MM.1S (cell line): ENCODE results near the gene BICDL1.

ENCODE experiments used
- DNase-seq: peaks from one replicate; pipeline ENCODE4 v3.0.0-alpha.2; 2015
- H2AFZ ChIP-seq: fragments of 300-600 bp; sonication (generic); 2 replicates; pipeline ENCODE4 v1.6.0; 2016; ENCODE audit warnings: antibody characterized with exemption, low read length
- H3F3A ChIP-seq: fragments of 300-600 bp; sonication (generic); 2 replicates; pipeline ENCODE4 v1.6.1; 2016; ENCODE audit warnings: mild to moderate bottlenecking, antibody characterized with exemption, low read length, moderate library complexity, mixed read lengths; ENCODE audit not compliant: insufficient read depth
- H3K27ac ChIP-seq: fragments of 300-600 bp; sonication (generic); 2 replicates; pipeline ENCODE4 v1.5.1; 2016; ENCODE audit warnings: mild to moderate bottlenecking, low read length
- H3K27me3 ChIP-seq: fragments of 300-600 bp; sonication (generic); replicated peaks from 2 replicates; pipeline ENCODE4 v1.6.0; 2016; ENCODE audit warnings: low read length; ENCODE audit not compliant: insufficient read depth
- H3K36me3 ChIP-seq: fragments of 300-600 bp; sonication (generic); replicated peaks from 2 replicates; pipeline ENCODE4 v1.6.1; 2016; ENCODE audit warnings: mild to moderate bottlenecking, low read length, mixed read lengths; ENCODE audit not compliant: insufficient read depth
- H3K4me1 ChIP-seq: fragments of 300-600 bp; sonication (generic); 2 replicates; pipeline ENCODE4 v1.6.1; 2016; ENCODE audit warnings: low read length, mixed read lengths
- H3K4me2 ChIP-seq: fragments of 300-600 bp; sonication (generic); 2 replicates; pipeline ENCODE4 v1.6.0; 2016; ENCODE audit warnings: low read depth, low read length
- H3K4me3 ChIP-seq: fragments of 300-600 bp; sonication (generic); 2 replicates; pipeline ENCODE4 v1.5.1; 2016; ENCODE audit warnings: low read length, mixed read lengths
- H3K79me2 ChIP-seq: fragments of 300-600 bp; sonication (generic); 2 replicates; pipeline ENCODE4 v1.6.1; 2016; ENCODE audit warnings: mixed run types, low read length, mixed read lengths
- H3K9ac ChIP-seq: fragments of 300-600 bp; sonication (generic); 2 replicates; pipeline ENCODE4 v1.6.1; 2016; ENCODE audit warnings: low read length, mixed read lengths
- H3K9me2 ChIP-seq: fragments of 300-600 bp; sonication (generic); replicated peaks from 2 replicates; pipeline ENCODE4 v1.6.1; 2016; ENCODE audit warnings: mild to moderate bottlenecking, low read length, mixed read lengths; ENCODE audit not compliant: insufficient read depth
- H3K9me3 ChIP-seq: fragments of 300-600 bp; sonication (generic); replicated peaks from 2 replicates; pipeline ENCODE4 v1.6.1; 2016; ENCODE audit warnings: mild to moderate bottlenecking, low read length, mixed read lengths; ENCODE audit not compliant: insufficient read depth
- H4K20me1 ChIP-seq: fragments of 300-600 bp; sonication (generic); 2 replicates; pipeline ENCODE4 v1.6.1; 2016; ENCODE audit warnings: mild to moderate bottlenecking, low read length, moderate library complexity, mixed read lengths; ENCODE audit not compliant: insufficient read depth
- EZH2 ChIP-seq: fragments of 300-600 bp; sonication (generic); optimal IDR thresholded peaks from 2 replicates; pipeline ENCODE3; 2017; ENCODE audit warnings: low read depth, mild to moderate bottlenecking, antibody characterized with exemption, low read length, mixed read lengths
- EZH2phosphoT487 ChIP-seq: fragments of 300-600 bp; sonication (generic); IDR thresholded peaks from 2 replicates; pipeline ENCODE4 v1.6.1; 2018; ENCODE audit warnings: antibody characterized with exemption, low read length
- TF ChIP-seq, protein P1 (sequence below): fragments of 300-600 bp; sonication (generic); IDR thresholded peaks from 2 replicates; pipeline ENCODE4 v1.5.1; 2016; ENCODE audit warnings: antibody characterized with exemption, low read length, mixed read lengths

BICDL1 gene

DNA sequence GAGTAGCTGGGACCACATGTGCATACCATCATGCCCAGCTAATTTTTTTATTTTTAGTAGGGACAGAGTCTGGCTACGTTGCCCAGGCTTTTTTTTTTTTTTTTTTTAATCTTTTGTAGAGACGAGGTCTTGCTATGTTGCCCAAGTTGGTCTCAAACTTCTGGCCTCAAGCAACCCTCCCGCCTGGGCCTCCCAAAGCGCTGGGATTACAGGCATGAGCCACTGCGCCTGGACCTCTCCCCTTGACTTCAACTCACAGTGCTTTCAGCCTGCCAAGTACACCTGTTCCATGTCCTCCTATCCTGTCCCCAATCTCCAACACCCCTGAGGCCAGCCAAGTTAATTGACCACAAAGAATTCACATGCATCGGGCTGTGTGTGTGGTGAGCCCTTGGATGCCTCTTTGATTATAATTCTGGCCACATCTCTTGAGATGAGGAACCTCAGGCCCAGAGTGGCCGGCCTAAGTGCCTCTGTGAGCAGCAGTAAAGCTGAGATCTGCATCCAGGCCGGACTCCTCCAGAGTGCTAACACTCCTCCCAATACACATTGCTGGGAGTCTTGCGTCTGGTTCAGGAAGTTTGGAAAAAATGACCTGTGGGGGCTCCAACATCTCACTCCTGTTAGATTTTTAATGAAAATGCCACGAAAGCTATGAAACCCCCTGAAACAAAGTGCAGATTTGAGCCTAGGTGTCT, 120.7 kb downstream of the BICDL1 start:
- H3K9me3 ChIP-seq: no peaks in the 10 kb centered on the region
- no peak overlapping the region for H3K27ac ChIP-seq
- H3K9me2 ChIP-seq: no peaks in the 10 kb centered on the region
- TF ChIP-seq EZH2 (no peak), EZH2phosphoT487 (no peak)
- TF ChIP-seq, protein P1, sequence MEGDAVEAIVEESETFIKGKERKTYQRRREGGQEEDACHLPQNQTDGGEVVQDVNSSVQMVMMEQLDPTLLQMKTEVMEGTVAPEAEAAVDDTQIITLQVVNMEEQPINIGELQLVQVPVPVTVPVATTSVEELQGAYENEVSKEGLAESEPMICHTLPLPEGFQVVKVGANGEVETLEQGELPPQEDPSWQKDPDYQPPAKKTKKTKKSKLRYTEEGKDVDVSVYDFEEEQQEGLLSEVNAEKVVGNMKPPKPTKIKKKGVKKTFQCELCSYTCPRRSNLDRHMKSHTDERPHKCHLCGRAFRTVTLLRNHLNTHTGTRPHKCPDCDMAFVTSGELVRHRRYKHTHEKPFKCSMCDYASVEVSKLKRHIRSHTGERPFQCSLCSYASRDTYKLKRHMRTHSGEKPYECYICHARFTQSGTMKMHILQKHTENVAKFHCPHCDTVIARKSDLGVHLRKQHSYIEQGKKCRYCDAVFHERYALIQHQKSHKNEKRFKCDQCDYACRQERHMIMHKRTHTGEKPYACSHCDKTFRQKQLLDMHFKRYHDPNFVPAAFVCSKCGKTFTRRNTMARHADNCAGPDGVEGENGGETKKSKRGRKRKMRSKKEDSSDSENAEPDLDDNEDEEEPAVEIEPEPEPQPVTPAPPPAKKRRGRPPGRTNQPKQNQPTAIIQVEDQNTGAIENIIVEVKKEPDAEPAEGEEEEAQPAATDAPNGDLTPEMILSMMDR: no peak
- no peaks in the 10 kb centered on the region for H3F3A ChIP-seq
- H4K20me1 ChIP-seq: no peaks in the 10 kb centered on the region
- H2AFZ ChIP-seq: no peak overlapping the region
- H3K27me3 ChIP-seq: no peaks in the 10 kb centered on the region
- H3K36me3 ChIP-seq: no peaks in the 10 kb centered on the region
- no peaks in the 10 kb centered on the region for H3K4me1 ChIP-seq
- DNase-seq: no peak
- no peak overlapping the region for H3K9ac ChIP-seq
- no peak overlapping the region for H3K4me3 ChIP-seq
- no peak overlapping the region for H3K4me2 ChIP-seq
- H3K79me2 ChIP-seq: peaks cover 91% of the 10 kb centered on the region

DNA sequence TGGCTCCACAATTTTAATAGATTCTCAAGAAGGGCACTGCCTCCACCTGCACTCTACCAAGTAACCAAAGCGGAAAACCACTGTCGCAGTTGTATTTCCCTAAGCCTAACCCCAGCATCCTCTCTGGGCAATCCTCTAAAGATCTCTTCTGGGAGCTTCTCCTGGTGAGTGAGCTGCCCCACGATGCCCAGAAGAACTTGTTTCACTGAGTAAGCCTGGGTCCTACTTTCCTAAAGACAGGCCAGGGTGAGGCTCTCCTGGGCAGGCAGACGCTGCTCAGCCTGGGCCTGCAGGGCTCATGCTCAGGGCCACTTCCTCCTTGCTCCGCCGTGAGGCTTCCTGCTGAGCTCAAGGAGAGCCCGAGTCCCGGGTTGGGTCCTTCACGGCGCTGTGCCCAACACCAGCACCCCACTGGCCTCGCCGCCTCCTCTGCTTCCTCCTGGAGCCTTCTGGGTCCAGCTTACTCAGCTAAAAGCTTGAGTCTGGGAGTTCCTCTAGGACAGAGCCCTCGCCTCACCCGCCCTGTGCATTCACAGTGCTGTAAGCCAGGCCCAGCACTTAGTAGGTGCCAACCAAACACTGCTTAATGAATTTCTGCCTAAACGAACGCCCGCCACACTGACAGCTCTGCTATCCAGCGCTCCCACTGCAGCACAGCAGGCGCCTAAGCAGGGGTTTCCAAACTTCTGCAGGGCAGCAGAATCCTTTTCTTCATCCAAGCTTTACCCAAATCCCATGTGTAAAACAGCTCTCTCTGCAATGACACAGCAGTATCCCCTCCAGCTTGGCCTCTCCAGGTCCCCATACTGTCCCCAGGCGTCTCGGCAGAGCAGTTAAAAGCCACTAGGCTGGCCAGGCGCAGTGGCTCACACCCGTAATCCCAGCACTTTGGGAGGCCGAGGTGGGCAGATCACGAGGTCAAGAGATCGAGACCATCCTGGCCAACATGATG, 121.8 kb downstream of the BICDL1 start:
- no peaks in the 10 kb centered on the region for H3F3A ChIP-seq
- DNase-seq: no peak
- no peak for TF ChIP-seq EZH2phosphoT487
- TF ChIP-seq, protein P1: no peak
- H3K9me2 ChIP-seq: no peaks in the 10 kb centered on the region
- no peak overlapping the region for H3K4me3 ChIP-seq
- no peak overlapping the region for H2AFZ ChIP-seq
- H3K4me1 ChIP-seq: peaks cover 8% of the 10 kb centered on the region; the same call in 1 of the 2 replicates
- no peaks in the 10 kb centered on the region for H3K36me3 ChIP-seq
- no peaks in the 10 kb centered on the region for H4K20me1 ChIP-seq
- H3K4me2 ChIP-seq: no peak overlapping the region
- H3K27ac ChIP-seq: no peak overlapping the region
- H3K27me3 ChIP-seq: no peaks in the 10 kb centered on the region
- no peak overlapping the region for H3K9ac ChIP-seq
- peaks cover 94% of the 10 kb centered on the region for H3K79me2 ChIP-seq
- no peaks in the 10 kb centered on the region for H3K9me3 ChIP-seq

DNA sequence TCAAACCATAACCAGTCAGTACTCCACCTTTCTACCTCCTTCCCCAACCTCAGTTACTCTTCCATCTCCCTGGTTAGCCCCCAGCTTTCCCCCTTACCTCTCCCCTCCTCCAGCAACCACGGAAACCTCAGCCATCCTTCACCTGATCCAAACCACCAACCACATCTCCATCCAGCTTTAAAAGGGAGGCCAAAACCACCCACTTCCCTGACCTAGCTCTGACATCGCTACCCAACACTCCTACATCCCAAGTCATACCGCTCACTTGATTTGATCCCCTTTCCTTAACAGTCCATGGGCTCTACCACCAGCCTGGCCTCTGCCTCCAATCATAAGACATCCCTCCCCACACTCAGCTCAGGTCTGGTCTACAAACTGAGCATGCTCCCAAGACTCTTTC, 126.0 kb downstream of the BICDL1 start:
- peaks cover 26% of the 10 kb centered on the region for H3F3A ChIP-seq
- no peak for DNase-seq
- no peak overlapping the region for H3K27ac ChIP-seq
- peaks cover 70% of the 10 kb centered on the region for H3K79me2 ChIP-seq
- H3K4me1 ChIP-seq: peaks cover 20% of the 10 kb centered on the region
- peak overlapping the region; percentile 84 for H3K4me2 ChIP-seq
- no peaks in the 10 kb centered on the region for H4K20me1 ChIP-seq
- TF ChIP-seq EZH2 (no peak), EZH2phosphoT487 (no peak)
- TF ChIP-seq, protein P1: no peak
- peak overlapping the region; percentile 83; the same call in 1 of the 2 replicates for H3K4me3 ChIP-seq
- no peaks in the 10 kb centered on the region for H3K9me3 ChIP-seq
- no peaks in the 10 kb centered on the region for H3K36me3 ChIP-seq
- no peaks in the 10 kb centered on the region for H3K9me2 ChIP-seq
- H3K9ac ChIP-seq: no peak overlapping the region
- no peak overlapping the region for H2AFZ ChIP-seq
- no peaks in the 10 kb centered on the region for H3K27me3 ChIP-seq
